HCT116 (cell line): ENCODE results near the gene MTM1. TPM values are rescaled to one million over a fixed set of nuclear protein-coding genes. Genes with fewer than 3 reads are reported as not detected.

ENCODE experiments used
- ATAC-seq: fragments of 200-7000 bp; cut with Tn5 transposase; 2 replicates; pipeline ENCODE4 v1.9.1; 2020; ENCODE audit warnings: mild to moderate bottlenecking, moderate library complexity
- BruUV-seq: library from RNA; stranded (reverse); fragments of 400-500 nt; replicated peaks from 2 replicates; lab custom pipeline; 2021; lab: Mats Ljungman, UMichigan
- CTCF ChIA-PET: fragments of 300-600 bp; sonication (Branson Sonifier 250); formaldehyde crosslinking; loops from one replicate; lab custom pipeline; 2021; ENCODE audit warnings: antibody characterized with exemption; lab: Charles Lee
- POLR2A ChIA-PET: fragments of 300-600, 350-600 bp; sonication (Branson Sonifier 250); formaldehyde crosslinking; loops from one replicate; lab custom pipeline; 2021; ENCODE audit warnings: antibody characterized with exemption; lab: Charles Lee
- RAD21 ChIA-PET, 2 experiments: fragments of 300-600 bp; sonication (Branson Sonifier 250); formaldehyde crosslinking; loops; one replicate each; lab custom pipeline; 2023; ENCODE audit warnings: low total read pairs in 2 of 2; ENCODE audit not compliant: uncharacterized antibody in 2 of 2, unreplicated experiment in 2 of 2, low non-redundant PET in 1 of 2; lab: Charles Lee
- DNase-seq: peaks from one replicate; pipeline ENCODE4 v3.0.0-alpha.2; 2010; ENCODE audit warnings: low read depth, low spot score
- H2AFZ ChIP-seq: fragments of 200-600 bp; shearing (Covaris generic), sonication (generic); 2 replicates; pipeline ENCODE4 v1.6.1; 2017; ENCODE audit warnings: low read depth, mixed run types, mixed read lengths, antibody characterized with exemption, low read length; ENCODE audit not compliant: poor library complexity, severe bottlenecking
- H3K27ac ChIP-seq: 2 replicates; pipeline ENCODE4 v1.5.1; 2012; ENCODE audit warnings: low read depth, low read length
- H3K27me3 ChIP-seq: fragments of 200-600 bp; sonication (generic); 2 replicates; pipeline ENCODE4 v1.6.1; 2016; ENCODE audit warnings: mixed run types, low read length, mixed read lengths; ENCODE audit not compliant: insufficient read depth
- H3K36me3 ChIP-seq, 2 experiments: fragments of 200-500 bp in 1 of 2; fragments of 200-600 bp in 1 of 2; sonication (Bioruptor generic) in 1 of 2; sonication (generic) in 1 of 2; 2 replicates each; pipeline versions ENCODE4 v1.5.1 to v1.6.1; 2014 to 2016; ENCODE audit warnings: low read length in 2 of 2, inconsistent platforms in 1 of 2, mixed read lengths in 1 of 2, mixed run types in 1 of 2; ENCODE audit not compliant: insufficient read depth in 2 of 2, control insufficient read depth in 1 of 2
- H3K4me1 ChIP-seq, 2 experiments: fragments of 200-600 bp in 1 of 2; sonication (generic) in 1 of 2; 2 replicates each; pipeline versions ENCODE4 v1.5.1 to v1.6.1; 2012 to 2017; ENCODE audit warnings: low read length in 2 of 2, inconsistent platforms in 1 of 2, mild to moderate bottlenecking in 1 of 2, mixed read lengths in 1 of 2, mixed run types in 1 of 2, moderate library complexity in 1 of 2; ENCODE audit not compliant: insufficient read depth in 2 of 2, control insufficient read depth in 1 of 2
- H3K4me2 ChIP-seq: fragments of 200-600 bp; sonication (generic); 2 replicates; pipeline ENCODE4 v1.6.1; 2017; ENCODE audit warnings: mixed run types, low read length, mixed read lengths
- H3K4me3 ChIP-seq, 2 experiments: fragments of 200-600 bp in 1 of 2; sonication (generic) in 1 of 2; replicated peaks in 1 of 2; 2 replicates each; pipeline ENCODE4 v1.5.1; 2011 to 2016; ENCODE audit warnings: low read length in 2 of 2, control low read depth in 1 of 2, low read depth in 1 of 2, mild to moderate bottlenecking in 1 of 2, mixed read lengths in 1 of 2, mixed run types in 1 of 2
- H3K79me2 ChIP-seq: fragments of 200-600 bp; sonication (generic); 2 replicates; pipeline ENCODE4 v1.6.1; 2017; ENCODE audit warnings: mild to moderate bottlenecking, mixed run types, low read length, moderate library complexity, mixed read lengths; ENCODE audit not compliant: insufficient read depth
- H3K9ac ChIP-seq: fragments of 200-600 bp; sonication (generic); 2 replicates; pipeline ENCODE4 v1.6.1; 2016; ENCODE audit warnings: low read length, mixed read lengths
- H3K9me2 ChIP-seq: fragments of 200-600 bp; sonication (generic), shearing (Covaris generic); 2 replicates; pipeline ENCODE4 v1.6.1; 2017; ENCODE audit warnings: mixed run types, mild to moderate bottlenecking, moderate library complexity; ENCODE audit not compliant: insufficient read depth
- H3K9me3 ChIP-seq, 2 experiments: fragments of 200-500 bp in 1 of 2; fragments of 200-600 bp in 1 of 2; sonication (Bioruptor generic) in 1 of 2; sonication (generic) in 1 of 2; 2 replicates each; pipeline ENCODE4 v1.6.1; 2014 to 2017; ENCODE audit warnings: low read length in 2 of 2, mixed read lengths in 2 of 2, inconsistent platforms in 1 of 2, low read depth in 1 of 2, mild to moderate bottlenecking in 1 of 2, mixed run types in 1 of 2, moderate library complexity in 1 of 2; ENCODE audit not compliant: control insufficient read depth in 1 of 2, insufficient read depth in 1 of 2
- H4K20me1 ChIP-seq: fragments of 200-600 bp; sonication (generic), shearing (Covaris generic); 2 replicates; pipeline ENCODE4 v1.6.1; 2017; ENCODE audit warnings: mixed run types, mild to moderate bottlenecking, moderate library complexity; ENCODE audit not compliant: insufficient read depth
- ATF3 ChIP-seq: IDR thresholded peaks from 2 replicates; pipeline ENCODE4 v1.6.1; 2012
- CBX3 ChIP-seq: IDR thresholded peaks from 2 replicates; pipeline ENCODE4 v1.6.1; 2012; ENCODE audit warnings: low read depth
- CEBPB ChIP-seq: IDR thresholded peaks from 2 replicates; pipeline ENCODE4 v1.6.1; 2012; ENCODE audit warnings: low read depth
- EGR1 ChIP-seq: IDR thresholded peaks from 2 replicates; pipeline ENCODE4 v1.6.1; 2012; ENCODE audit warnings: low read depth
- ELF1 ChIP-seq: IDR thresholded peaks from 2 replicates; pipeline ENCODE4 v1.6.1; 2012; ENCODE audit warnings: low read depth, borderline replicate concordance
- EZH2 ChIP-seq: fragments of 200-600 bp; sonication (generic); IDR thresholded peaks from 2 replicates; pipeline ENCODE4 v1.6.1; 2017; ENCODE audit warnings: antibody characterized with exemption, mixed run types
- EZH2phosphoT487 ChIP-seq: fragments of 200-600 bp; IDR thresholded peaks from 2 replicates; pipeline ENCODE4 v1.6.1; 2018; ENCODE audit warnings: antibody characterized with exemption, borderline replicate concordance
- JUND ChIP-seq: IDR thresholded peaks from 2 replicates; pipeline ENCODE4 v1.6.1; 2012
- MAX ChIP-seq: IDR thresholded peaks from 2 replicates; pipeline ENCODE4 v1.6.1; 2012
- POLR2A ChIP-seq: IDR thresholded peaks from 2 replicates; pipeline ENCODE4 v1.7.0; 2011; ENCODE audit warnings: borderline replicate concordance; ENCODE audit not compliant: insufficient read depth, insufficient read length; ENCODE audit errors: extremely low read depth
- RAD21 ChIP-seq: IDR thresholded peaks from 2 replicates; pipeline ENCODE4 v1.6.1; 2012; ENCODE audit warnings: low read depth, mild to moderate bottlenecking
- SIN3A ChIP-seq: IDR thresholded peaks from 2 replicates; pipeline ENCODE4 v1.6.1; 2012; ENCODE audit warnings: low read depth
- SRF ChIP-seq: IDR thresholded peaks from 2 replicates; pipeline ENCODE4 v1.6.1; 2012; ENCODE audit warnings: low read depth
- TCF7L2 ChIP-seq: IDR thresholded peaks from 2 replicates; pipeline ENCODE4 v1.7.0; 2011; ENCODE audit warnings: borderline replicate concordance, inconsistent platforms; ENCODE audit not compliant: insufficient read depth, insufficient read length; ENCODE audit errors: extremely low read depth
- YY1 ChIP-seq: IDR thresholded peaks from 2 replicates; pipeline ENCODE4 v1.6.1; 2011; ENCODE audit warnings: low read length, low read depth, moderate library complexity, mild to moderate bottlenecking; ENCODE audit not compliant: insufficient replicate concordance; ENCODE audit errors: extremely low read depth
- ZBTB33 ChIP-seq: IDR thresholded peaks from 2 replicates; pipeline ENCODE4 v1.6.1; 2011; ENCODE audit warnings: mild to moderate bottlenecking, low read length, moderate library complexity; ENCODE audit not compliant: insufficient replicate concordance; ENCODE audit errors: extremely low read depth
- ZFX ChIP-seq: fragments of 450-650 bp; IDR thresholded peaks from 2 replicates; pipeline ENCODE4 v1.6.1; 2017
- ZNF274 ChIP-seq: fragments of 200-500 bp; sonication (Bioruptor generic); IDR thresholded peaks from 2 replicates; pipeline ENCODE4 v1.6.1; 2014; ENCODE audit warnings: mild to moderate bottlenecking, low read depth, low read length, inconsistent platforms
- intact Hi-C: fragments of 100-400 bp; cut with micrococcal nuclease; formaldehyde crosslinking; loops from 2 replicates; pipeline ENCODE4 v1.10.0; 2022
- total RNA-seq: library from RNA; stranded (reverse); gene quantifications from one replicate; pipeline ENCODE4 v1.2.1, GENCODE V29; 2021; ENCODE audit not compliant: unreplicated experiment

Gene MTM1
- total RNA-seq, 1 experiment from 2014 or later: 6.5 TPM

- no peak overlapping the region for H3K9ac ChIP-seq
- ChIA-PET CTCF (no interaction called here), POLR2A (no interaction called here), RAD21 (no interaction called here)
- no peaks in the 10 kb centered on the region for H4K20me1 ChIP-seq
- H3K27me3 ChIP-seq: no peaks in the 10 kb centered on the region
- peaks cover 0 to 8% of the 10 kb centered on the region in 2 experiments; a peak in 2 of 4 replicates for H3K4me1 ChIP-seq
- H3K36me3 ChIP-seq: no peaks in the 10 kb centered on the region
- DNase-seq (no peak), ATAC-seq (no peak)
- H3K4me3 ChIP-seq: no peak overlapping the region
- no peak overlapping the region for H3K27ac ChIP-seq
- intact Hi-C loops: no loop called here
- H3K9me2 ChIP-seq: no peaks in the 10 kb centered on the region
- H3K79me2 ChIP-seq: no peaks in the 10 kb centered on the region
- no peaks in the 10 kb centered on the region for H3K9me3 ChIP-seq
- H3K4me2 ChIP-seq: no peak overlapping the region
- TF ChIP-seq CBX3 (no peak), ATF3 (no peak), SIN3A (no peak), CEBPB (no peak), EZH2phosphoT487 (no peak), RAD21 (no peak), POLR2A (no peak), JUND (no peak), MAX (no peak), YY1 (no peak)
- H2AFZ ChIP-seq: no peak overlapping the region
- BruUV-seq: no TSS peak
Observed at GRCh38 chrX:150537851-150538250, 30.6 kb upstream of the MTM1 start.

- no TSS peak for BruUV-seq
- RAD21 ChIA-PET: no interaction called here
- no peak for ATAC-seq
Observed at GRCh38 chrX:150540965-150541364, 27.5 kb upstream of the MTM1 start.

More at GRCh38 chrX:150540965-150541364, 27.5 kb upstream of the MTM1 start:
- H3K36me3 ChIP-seq: no peaks in the 10 kb centered on the region
- CTCF ChIA-PET: no interaction called here
- POLR2A ChIA-PET: no interaction called here
- no peaks in the 10 kb centered on the region for H3K27me3 ChIP-seq
- no peaks in the 10 kb centered on the region for H3K9me2 ChIP-seq
- H2AFZ ChIP-seq: no peak overlapping the region
- H3K4me1 ChIP-seq: no peaks in the 10 kb centered on the region
- DNase-seq: no peak
- no peak overlapping the region for H3K27ac ChIP-seq
- intact Hi-C loops: loop anchor here (10.0 kb wide), 1 partner anchor 144 kb away; no protein-coding TSS in a partner anchor
- H3K9ac ChIP-seq: no peak overlapping the region
- H3K4me3 ChIP-seq: no peak overlapping the region
- no peaks in the 10 kb centered on the region for H3K9me3 ChIP-seq
- no peak for TF ChIP-seq TCF7L2
- no peak for TF ChIP-seq SIN3A
- no peak for TF ChIP-seq ELF1
- no peak for TF ChIP-seq JUND
- no peak for TF ChIP-seq SRF
- TF ChIP-seq YY1: no peak
- TF ChIP-seq ZNF274: no peak
- TF ChIP-seq ATF3: no peak
- no peak for TF ChIP-seq EGR1
- TF ChIP-seq ZBTB33: no peak
- TF ChIP-seq MAX: no peak
- no peak for TF ChIP-seq EZH2
- TF ChIP-seq ZFX: no peak
- no peaks in the 10 kb centered on the region for H4K20me1 ChIP-seq
- no peak overlapping the region for H3K4me2 ChIP-seq
- H3K79me2 ChIP-seq: no peaks in the 10 kb centered on the region
